Dermis microvascular lymphatic vessel endothelial cell (primary cell): Measurements from ENCODE around the gene ANKDD1B. TPM values are rescaled to one million over a fixed set of nuclear protein-coding genes. Genes with fewer than 3 reads are reported as not detected.

Experiments
- DNase-seq, 2 donors: peaks; one replicate each; pipeline versions ENCODE4 v3.0.0 to v3.0.0-alpha.2; 2010; ENCODE audit warnings: low read depth in 2 of 2
- total RNA-seq: library from RNA; depleted of rRNA; stranded (reverse); fragments of >200 nt; gene quantifications from 2 replicates; pipeline ENCODE4 v1.2.1, GENCODE V29; 2014

Gene ANKDD1B
- total RNA-seq, 1 donor from 2014 or later: 0.51 TPM

DNA sequence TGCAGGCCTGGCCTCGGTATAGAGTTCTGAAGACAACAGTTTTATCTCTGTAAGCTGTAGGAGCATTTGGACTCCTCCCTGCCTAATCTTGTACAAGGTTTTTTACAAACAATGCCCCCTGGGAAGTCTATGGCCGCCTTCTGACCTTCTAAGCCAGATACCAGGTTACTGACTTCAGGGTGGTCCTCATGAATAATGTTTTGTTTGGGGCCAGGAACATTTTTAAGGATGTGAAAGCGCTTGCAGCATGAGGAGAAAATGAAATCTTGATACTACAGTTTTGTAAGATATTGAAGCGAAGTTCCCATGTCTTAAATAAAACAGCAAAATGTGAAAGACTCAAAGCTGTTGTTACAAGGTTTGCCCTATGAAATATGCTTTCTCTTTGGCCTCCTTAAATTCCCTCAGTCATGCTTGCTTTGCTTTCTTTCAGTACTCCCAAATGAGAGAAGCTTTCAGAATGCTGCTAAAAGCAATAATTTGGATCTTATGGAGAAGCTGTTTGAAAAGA lies 5.2 kb downstream of the ANKDD1B start:
- DNase-seq: no peak

DNA sequence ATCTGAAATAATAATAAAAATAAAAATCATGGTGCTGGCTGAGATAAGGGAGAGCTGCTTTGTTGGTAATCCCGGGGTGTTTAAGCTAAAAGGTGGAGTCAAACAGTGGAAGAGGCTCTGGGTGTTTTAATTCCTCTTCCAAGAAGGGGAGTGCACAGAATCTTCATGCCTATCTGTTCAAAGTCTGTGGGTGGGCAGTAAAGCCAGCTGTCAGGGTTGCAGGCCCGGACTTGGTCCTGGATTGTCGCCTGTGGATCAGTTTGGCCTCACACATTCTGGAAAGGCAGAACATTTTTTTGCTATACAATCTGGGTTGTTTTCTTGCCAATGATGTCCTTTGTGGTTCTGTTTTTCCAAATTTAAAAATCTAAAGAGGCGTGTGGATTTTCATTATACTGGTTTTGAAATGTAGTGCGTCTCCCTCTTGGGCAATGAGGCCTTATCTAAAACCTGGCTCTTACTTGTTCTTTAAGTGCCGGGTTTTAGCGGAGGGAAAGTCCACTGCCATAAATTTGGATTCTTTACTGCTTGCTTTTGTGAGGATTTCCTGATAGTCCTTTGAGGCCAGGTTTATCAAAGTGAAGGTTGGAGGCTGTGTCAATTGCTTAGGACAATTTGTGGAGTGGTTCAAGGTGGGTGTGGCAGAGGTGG lies 5.8 kb downstream of the ANKDD1B start:
- no peak for DNase-seq

DNA sequence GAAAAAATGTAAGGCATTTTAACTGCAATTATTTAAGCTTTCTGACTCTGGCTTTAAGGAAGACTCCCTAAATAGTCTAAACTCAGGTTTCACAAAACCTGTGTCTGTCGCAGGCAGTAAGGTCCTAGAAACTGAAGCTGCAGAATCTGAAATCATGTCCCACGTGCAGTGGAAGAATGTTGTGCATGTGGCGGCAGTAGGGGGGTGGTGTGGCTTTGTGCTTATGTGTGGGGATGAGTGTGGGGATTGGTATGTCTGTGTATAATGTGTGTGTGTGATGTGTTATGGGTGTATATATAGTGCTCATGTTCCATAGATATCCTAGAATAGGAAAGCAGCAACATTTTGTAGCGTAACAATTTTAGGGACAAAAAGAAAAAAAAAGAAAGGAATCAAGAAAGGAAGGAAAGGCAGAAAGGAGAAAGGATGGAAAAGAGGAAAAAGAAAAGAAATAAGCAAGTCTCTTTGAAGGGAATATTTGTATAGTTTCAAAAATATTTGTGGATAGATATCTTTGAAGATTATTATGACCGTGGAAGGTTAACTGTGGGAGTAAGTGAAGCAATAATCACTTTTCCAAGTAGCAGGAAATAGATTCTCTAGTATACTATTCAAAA lies 6.6 kb downstream of the ANKDD1B start:
- DNase-seq: no peak

DNA sequence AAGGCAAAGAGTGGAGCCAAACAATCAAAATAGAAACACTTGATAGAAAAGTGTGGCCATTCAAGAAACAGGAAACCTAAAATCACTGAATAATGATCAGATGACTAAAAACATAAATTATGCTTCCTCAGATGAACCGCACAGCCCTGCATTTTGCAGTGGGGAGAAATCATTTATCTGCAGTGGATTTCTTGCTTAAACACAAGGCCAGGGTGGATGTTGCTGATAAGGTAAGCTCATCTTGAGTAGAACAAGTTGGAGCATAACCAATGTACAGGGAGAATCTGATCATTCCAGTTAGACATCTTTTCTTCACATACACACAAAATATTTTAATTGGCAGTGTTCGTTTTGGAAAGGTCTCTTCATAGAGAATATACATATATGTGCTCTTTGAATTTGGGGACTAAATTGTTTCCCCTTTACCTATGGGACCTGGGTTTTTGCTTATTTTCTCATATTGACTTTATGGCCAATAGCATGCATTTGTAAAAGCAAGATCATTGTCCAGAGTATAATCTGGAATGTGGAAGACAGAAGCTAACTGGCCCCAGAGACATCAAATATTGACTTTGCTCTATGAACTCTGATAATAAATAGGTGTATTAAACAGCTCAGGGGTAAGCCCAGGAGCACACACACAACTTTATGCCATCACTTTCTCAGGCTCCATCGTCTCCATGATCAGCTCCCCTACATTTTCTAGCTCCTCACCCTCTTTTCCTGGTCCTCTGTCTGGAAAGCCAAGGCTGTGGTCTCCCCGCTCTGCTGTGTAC lies 9.1 kb downstream of the ANKDD1B start:
- no peak for DNase-seq

DNA sequence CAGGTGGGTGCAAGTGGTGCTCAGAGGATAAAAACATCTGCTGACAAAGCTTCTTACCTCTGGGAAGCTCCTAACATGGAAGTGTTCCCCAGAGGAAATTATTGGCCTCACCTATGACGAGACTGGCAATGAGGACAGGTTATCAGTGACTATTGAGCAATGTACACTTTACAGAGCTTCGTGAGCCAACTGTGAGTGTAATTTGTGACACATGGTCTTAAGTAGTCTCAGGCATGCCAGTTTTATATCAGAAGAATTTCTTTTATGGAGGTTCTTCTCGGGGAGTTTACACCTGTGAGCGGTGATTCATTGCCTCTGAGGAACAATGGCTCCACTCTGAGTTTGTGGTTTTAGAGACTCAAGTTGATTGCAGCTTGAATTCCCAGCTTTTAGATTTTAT lies 11.3 kb downstream of the ANKDD1B start:
- no peak for DNase-seq

DNA sequence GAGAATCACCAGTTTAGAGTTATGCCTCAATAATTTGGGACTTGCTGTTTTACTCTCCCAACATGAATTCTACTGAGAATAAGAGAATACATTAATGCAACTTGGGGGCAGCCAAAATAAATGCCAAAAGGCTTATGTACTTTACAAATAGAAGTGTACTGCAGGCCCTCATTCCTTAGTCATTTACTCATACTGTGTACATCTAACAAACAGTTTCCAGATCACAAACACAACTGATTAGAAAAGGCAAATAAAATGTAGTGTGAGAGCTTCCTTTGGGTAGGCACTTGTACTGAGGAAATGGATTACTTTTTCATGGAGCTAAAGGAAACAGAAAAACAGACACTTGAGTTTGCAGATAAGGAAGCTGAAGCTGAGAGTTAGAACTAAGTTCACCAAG lies 12.6 kb downstream of the ANKDD1B start:
- DNase-seq: no peak

DNA sequence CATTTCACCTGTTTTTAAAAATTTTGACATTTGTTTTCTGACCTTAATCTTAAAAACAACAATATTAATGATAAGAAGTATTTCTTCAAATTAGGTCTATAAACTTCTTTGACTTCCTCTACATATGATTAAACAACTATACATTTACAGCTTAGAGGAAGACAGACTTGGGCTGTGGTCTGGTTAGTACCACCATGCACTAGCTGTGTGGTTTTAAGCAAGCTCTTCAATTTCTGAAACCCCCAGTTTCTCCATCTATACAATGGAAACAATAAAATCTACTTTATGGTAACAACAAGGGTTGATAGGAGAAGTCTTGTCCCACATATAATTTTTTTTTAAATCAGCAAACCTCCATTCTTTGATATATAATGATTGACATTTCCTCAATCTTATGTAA lies 15.7 kb downstream of the ANKDD1B start:
- no peak for DNase-seq

DNA sequence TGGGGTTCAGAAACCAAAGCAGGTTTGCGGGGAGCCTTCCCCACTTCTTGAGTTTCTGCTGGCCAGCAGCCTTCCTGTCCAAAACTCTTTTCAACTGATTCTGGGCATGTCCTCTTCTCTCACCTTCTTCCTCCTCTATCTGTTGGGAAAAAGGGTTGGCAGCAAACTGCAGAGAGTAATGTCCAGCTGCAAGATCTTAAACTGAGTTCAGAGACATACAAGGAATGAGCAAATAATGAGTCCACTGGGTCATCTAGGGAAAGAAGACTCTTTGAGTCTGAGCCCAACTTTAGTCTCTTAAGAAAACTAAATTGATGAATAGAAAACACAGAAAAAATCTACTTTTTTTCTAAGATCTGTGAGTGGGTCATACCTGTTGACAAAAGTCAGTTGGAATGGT lies 16.5 kb downstream of the ANKDD1B start:
- no peak for DNase-seq

DNA sequence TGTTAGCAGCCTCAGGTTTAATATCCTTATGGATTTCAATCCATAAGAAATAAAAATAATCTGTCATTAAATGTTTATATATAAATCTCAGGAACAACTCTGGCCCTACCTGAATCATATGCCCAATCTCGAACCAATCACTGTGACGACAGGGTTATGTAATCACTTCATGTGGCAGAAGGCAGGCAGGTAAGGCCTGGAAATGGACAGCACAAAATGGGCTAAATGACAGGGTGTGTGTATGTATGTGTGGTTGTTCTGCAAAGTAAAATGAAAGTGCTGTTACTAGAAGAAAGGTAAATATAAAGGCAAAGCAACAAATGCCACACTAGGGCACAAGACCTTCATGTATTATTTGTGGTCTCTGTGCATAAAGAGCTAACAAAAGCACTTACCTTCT lies 19.6 kb downstream of the ANKDD1B start:
- DNase-seq: no peak

DNA sequence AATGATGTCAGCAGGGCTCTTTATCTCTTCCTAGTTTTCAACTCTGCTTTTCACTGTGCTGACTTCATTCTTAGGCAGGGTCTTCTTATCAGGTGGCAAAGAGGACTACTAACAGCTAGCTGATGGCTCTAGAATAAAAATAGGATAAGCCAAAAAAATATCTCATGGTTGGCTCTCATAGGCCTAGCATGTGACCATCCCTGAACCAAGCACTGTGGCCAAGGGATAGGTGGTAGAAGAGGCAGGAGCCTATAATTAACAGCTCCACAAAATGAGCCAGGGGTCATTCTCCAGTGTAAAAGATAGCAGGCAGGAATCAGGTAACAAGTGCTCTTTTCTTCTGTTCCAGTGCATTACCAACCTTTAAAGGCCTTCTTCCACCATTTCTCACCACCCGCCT lies 21.1 kb downstream of the ANKDD1B start:
- DNase-seq: no peak

DNA sequence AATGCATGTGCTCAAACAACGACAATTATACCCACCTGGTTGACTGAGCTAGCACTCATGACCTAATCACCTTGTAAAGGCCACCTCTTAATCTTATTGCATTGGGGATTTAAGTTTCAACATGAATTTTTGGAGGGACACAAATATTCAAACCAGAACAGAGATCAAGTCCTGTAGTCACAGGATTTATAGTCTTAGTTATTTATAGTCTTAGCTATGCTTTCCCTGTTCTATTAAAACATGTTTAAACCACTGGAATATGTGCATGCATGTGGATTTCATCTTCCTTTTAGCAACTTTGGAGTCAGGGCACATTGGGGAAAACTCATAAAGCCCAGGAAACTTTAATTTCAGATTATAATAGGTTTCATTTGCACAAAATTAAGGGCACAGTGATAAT lies 26.7 kb downstream of the ANKDD1B start:
- no peak for DNase-seq

DNA sequence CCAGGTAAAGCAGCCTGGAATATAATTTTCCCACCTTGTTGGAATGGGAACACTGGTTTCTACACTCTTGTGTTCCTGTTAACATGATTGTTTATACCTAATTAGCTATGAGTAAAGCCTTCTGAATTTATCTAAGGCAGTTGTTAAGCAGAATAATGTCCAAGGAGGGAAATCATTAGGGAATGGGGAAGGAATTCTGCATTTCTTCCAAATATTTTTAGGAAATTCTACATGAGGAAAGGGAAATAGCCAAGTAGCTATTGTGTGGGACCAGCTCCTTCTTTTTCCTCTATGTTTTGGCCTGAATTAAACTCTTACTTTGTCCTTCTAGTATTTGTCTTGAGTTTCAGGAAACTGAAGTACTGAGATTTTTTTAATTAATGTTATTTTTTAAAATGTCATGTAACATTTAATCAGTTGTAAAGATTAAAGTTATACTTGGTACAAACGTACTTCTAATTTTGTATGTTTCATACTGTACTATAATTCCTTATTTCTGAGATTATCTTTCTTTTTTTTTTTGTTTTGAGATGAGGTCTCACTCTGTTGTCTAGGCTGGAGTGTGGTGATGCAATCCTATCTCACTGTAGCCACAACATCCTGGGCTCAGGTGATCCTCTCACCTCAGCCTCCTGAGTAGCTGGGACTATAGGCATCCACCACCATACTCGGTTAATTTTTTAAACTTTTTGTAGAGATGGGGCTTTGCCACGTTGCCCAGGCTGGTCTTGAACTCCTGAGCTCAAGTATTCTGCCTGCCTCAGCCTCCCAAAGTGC lies 28.5 kb downstream of the ANKDD1B start:
- DNase-seq: no peak

DNA sequence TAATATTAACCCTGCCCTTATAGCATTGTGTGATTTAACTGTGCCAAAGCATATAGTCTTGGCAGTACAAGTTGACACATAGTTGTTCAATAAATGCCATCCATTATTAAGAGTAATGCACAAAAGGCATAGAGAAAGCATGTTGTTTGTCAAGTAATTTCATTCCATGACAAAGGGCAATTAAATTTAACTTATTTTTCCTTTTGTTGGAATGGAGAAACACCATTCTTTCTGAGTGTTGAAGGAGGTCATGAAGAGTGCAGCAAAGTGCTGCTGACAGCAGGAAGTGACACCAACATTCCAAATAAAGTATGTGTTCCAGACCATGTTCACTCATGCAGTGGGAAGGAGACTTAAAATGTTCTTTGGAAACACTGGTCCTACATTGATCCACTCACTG lies 29.1 kb downstream of the ANKDD1B start:
- DNase-seq: peak; percentile 41 to 87

DNA sequence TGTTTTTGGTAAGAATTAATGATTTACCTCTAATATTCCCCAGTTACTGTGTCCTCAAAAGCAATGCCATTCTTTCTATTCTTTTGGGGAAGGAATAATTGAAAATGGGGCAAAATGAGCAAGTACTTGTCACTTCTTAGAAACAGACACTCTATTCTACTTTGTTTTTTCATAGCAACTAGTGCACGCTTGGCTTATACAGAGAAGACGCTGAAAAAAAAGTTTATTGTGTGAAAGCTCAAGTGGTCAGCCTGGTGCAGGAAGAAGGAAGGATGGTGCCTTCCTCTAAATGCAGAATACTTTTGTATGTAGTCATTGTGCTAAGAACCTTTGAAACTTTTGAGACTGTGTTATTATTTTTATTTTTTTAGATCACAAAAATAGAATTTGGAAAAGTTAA lies 29.6 kb downstream of the ANKDD1B start:
- peak in 1 of 2 donors; percentile 49 for DNase-seq

DNA sequence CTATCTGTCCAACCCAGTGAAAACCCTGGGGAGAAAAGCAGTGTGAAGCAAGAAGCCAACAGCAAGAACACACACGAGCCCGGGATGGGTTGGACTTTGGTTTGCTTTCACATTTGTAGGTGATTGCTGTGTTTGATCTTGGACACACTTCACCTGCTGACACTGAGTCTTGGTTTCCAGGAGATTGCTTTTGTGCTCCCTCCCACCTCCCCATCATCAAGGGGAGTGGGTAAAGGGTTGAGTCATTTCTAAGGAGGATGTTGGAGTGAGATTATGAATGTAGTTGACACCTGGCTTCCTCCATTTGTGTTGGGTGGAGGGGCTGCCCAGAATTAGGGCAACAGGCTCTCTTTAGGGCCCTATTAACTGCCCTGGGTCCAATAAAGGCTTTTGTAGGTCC lies 37.5 kb downstream of the ANKDD1B start:
- no peak for DNase-seq

DNA sequence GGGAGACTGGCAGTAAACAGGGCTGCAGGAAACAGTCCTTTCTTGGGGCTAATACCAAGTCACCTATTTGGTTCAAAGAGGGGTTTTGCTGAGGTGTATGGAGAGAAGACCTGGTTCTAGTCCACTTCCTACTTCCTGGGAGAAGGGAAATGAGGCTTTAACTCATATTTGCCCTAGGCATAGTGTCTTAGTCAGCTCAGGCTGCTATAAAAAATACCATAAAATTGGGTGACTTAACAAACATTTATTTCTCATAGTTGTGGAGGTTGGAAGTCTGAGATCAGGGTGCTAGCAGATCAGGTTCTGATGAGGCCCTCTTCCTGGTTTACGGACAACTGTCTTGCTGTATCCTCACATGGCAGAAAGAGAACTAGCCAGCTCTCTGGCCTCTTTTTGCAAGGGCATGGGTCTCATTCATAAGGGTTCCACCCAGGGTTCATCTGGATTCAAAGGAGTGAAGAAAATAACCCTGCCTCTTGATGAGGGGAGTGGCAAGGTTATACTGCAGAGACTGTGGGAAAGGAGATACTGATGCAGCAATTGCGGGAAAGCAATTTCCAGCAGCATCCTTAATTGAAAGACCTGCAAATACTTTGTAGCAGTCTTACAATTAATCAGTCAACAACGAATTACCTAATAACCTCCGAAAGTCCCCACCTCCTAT lies 40.5 kb downstream of the ANKDD1B start:
- DNase-seq: no peak

DNA sequence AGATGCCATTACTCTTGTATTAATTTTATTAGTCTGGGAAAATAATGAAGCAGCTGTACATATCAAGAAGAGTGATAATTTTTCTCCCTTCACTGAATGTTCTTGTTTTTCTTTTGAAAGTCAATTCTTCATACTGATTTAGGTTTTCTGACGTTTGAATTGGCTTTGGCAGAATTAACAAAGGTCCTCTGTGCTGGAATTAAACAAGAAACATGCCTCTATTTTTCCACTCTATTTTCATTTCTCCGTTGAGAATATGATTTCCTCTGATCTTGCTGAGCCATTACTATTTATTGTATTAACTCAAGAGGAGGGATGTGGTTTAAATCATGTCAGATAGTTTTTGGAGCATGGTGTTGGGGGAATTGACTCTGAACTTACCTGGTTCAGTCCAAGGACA lies 42.3 kb downstream of the ANKDD1B start:
- DNase-seq: no peak

DNA sequence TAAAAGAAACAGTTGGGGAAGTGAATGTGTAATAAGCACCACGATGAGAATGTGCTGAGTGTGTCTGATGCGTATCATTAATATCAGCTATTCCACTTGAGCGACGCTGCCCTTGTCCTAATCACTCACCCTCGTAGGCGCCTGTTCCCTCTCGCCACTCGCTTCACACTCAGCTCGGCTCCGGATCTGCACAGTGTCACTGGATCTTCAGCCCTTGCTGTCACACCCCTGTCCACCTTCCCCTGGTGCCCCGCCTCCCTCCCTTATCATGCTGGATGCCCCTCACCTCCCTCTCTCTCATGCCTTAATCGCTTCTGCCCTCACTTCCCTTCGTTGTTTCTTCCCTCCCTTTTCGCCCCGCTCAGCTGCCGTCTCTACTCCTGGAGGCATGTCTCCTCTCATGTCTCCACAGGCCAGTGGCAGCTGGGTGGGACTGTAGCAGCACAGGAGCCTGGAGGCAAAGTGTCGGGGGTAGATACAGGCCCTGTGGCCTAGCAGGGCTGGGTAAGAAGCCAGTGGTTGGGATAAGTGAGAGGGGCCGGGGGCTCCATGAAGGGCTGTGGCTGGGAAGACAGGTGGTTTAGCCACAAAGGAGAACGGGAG lies 43.5 kb downstream of the ANKDD1B start:
- DNase-seq: no peak

DNA sequence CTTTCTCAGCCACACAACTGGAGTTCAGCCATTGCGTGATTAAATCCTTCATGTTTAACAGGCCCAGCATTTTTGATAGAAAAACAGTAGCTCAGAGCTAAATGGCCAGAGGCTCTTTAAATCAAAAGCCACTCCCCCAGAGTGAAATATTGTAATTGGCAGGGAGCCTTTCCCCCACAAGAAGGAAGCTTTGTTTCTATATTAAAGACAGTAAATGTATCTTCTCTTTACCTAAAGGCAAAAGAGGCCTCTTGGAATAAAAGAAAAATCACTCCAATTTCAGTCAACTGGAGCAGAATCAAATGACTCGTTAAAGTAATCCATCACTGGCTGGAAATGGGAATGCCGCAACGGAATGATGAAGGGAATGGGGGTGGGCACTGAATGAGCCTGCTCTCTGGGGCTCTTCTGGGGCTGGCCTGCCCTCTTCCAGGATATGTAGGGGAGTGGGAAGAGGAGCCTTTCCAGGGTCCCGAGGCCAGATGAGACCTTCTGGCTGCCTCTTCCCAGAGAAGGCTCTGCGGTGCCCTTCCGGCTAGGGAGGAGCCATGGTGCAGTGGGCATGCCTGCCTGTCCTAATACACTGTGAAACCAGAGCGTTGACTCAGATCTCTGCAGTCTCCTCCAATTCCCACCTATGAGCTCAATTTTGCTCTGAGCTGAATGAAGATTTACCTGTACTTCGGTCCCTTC lies 45.2 kb downstream of the ANKDD1B start:
- DNase-seq: peak in 1 of 2 donors; percentile 56

DNA sequence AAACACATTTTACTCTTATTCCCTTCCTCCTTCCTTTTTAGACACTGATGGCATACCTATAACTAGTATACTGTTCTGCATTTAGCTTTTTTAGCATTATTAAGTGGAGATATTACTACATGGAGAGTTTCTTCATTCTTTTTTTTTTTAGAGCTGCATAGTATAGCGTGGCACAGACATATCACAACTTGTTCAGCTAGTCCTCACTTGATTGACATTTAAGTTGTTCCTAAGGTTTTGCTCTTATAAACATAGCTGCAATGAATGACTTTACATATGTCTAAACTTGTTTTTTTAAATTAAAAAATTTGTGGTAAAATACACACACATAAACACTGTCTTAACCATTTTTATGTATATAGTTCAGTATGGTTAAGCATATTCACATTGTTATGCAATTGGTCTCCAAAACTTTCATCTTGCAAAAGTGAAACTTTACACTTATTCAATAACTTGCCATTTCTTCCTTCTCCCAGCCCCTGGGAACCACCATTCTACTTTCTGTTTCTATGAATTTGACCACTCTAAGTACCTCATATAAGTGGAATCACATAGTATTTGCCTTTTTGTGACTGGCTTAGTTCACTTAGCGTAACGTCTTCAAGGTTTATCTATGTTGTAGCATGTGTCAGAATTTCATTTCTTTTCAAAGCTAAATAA lies 48.7 kb downstream of the ANKDD1B start:
- DNase-seq: no peak
